ENCODE results near the gene MRTFB.
A peak's percentile ranks its signal among the peaks of the same experiment; 100 is the strongest.

MRTFB gene

DNA sequence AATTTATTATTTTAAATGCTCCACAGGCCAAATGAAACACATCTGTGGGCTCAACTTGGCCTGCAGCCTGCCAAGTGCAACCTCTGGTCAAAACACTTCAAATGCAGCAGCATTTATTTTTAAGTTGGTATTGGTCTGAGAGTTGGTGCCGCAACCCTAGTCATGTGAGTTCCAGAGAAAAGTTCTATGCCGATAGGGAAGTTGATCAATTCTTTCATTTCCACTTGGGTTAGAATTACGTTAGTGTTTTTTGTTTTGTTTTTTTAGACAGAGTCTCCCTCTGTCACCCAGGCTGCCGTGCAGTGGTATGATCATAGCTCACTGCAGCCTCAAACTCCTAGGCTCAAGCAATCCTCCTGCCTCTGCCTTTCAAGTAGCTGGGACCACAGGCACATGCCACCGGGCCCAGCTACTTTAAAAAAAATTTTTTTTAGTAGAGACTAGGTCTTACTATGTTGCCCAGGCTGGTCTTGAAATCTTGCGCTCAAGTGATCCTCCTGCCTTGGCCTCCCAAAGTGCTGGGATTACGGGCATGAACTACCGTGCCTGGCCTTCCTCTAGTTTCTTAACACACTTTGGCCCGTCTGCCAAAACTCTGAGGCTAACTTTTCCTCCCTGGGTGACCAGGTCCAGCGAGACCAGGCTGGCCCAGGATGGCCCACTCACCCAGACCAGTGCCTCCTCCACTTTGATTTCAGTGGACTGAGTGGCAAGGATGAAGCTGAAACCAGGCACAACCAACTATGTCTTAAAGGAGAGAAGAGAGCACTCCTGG, 221.1 kb downstream of the MRTFB start:
- no peak for DNase-seq

DNA sequence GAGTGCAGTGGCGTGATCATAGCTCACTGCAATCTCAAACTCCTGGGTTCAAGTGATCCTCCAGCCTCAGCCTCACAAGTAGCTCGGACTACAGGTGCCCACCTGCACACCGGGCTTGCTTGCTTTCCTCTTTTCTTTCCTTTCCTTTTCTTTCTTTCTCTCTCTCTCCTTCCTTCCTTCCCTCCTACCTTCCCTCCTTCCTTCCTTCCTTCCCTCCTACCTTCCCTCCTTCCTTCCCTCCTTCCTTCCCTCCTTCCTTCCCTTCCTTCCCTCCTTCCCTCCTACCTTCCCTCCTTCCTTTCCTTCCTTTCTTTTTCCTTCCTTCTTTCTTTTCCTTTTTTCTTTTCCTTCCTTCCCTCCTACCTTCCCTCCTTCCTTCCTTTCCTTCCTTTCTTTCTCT, 225.5 kb downstream of the MRTFB start:
- no peak for DNase-seq

DNA sequence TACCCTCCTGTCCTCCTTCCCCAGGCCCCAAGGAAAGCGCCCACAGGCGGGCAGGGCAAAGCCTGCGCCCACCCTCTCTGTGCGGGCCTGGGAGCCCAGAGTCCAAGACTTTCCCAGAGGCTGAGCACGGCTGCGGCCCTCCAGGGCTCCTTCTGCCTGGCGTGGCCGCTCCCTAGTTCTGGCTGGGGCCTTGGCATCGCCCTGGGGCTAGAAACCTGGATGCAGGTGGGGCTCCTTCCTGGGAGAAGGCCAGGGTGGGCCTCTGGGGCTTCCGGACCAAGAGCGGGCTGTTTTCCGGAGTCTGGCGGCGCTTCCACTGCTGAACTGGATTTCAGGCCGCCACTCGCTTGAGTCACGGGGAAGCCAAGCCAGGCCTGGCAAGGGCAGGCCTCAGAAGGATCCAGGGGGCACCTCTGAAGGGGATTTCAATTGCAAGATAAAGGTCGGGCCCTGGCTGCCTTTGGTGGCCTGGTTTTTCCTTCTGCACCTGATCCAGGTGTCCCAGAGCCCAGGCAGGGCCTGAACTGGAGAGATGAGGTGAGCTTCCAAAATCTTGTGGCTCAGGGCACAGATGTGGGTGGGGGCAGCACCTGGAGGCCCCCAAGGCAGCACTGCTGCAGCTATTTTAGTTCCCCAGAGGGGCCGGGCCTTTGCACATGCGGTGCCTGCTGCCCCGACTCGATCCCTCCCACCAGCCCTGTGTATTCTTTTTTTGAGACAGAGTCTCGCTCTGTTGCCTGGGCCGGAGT, 227.4 kb downstream of the MRTFB start:
- DNase-seq: no peak

DNA sequence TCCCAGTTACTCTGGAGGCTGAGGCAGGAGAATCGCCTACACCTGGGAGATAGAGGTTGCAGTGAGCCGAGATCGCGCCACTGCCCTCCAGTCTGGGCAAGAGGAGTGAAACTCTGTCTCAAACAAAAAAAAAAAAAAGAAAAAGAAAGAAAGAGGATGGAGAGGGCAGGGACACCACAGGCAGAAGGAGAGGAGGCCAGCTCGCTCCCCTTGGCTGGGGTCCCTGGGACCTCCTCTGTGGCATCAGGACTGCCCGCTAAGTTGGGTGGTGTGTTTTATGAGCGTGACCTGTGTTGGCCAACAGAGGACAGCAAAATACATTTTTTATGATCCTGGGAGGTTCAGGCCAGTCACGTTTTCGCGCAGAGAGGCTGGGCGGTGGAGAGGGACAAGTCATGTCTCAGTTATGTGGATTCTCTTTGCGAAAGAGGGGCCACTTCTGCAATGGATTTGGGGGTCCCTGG, 229.6 kb downstream of the MRTFB start:
- DNase-seq: peak; percentile 84

DNA sequence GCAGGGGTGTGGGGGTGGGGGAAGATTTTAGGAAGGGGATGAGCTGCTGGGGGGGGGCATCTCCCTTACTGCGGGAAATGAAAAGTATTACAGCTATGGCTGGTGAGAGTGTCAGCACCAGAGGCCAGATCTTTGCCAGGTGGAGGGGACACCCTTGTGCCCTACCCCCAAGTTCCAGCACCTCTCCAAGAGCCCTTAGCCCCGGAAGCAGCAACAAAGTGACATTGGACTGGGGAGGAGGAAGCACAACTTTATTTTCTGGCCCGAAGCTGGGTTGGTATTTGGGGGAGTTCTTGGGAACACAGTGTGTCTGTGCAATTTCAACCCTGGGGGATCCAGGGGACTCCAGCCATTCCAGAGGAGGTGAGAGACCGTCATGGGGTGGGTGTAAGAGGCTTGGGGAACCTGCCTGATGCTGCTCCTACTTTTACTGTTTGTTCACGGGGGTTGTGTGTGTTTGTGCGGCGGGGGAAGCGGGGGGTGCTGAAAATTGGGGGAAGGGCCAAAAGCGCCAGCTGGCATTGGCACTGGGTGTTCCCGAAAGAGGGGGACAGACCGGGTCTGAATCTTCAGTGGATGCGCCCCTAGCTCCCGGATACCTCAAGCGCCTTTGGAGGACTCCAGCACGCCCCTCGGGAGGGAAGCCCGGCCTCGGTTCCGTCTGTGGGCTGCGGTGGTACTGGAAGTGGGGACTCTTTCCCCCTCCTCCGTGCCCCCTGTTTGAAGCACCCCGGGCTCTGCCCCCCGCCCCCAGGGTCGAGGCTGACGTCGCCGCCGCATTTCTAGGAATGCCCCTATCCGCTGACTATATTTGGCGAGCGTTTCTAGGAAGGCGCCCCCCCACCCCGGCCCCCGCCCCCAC, 230.3 kb downstream of the MRTFB start:
- peak; percentile 32 for DNase-seq

DNA sequence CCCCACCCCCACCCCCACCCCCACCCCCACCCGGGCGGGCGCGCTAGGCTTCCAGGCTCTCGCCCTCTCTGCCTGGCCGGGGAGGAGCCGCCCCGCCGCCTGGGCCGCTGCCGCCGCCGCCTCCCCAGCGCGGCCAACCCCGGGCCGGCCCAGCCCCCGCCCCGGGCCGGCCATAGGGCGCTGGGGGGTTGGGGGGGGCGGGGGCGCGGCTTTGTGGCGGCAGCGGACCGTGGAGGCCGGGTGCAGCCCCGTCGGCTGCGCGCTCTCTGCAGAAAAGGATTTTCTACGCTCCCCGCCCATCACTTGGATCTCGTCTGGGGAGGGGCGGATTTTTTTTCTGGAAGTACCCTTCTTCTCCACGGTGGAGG, 230.9 kb downstream of the MRTFB start:
- DNase-seq: peak; percentile 75

DNA sequence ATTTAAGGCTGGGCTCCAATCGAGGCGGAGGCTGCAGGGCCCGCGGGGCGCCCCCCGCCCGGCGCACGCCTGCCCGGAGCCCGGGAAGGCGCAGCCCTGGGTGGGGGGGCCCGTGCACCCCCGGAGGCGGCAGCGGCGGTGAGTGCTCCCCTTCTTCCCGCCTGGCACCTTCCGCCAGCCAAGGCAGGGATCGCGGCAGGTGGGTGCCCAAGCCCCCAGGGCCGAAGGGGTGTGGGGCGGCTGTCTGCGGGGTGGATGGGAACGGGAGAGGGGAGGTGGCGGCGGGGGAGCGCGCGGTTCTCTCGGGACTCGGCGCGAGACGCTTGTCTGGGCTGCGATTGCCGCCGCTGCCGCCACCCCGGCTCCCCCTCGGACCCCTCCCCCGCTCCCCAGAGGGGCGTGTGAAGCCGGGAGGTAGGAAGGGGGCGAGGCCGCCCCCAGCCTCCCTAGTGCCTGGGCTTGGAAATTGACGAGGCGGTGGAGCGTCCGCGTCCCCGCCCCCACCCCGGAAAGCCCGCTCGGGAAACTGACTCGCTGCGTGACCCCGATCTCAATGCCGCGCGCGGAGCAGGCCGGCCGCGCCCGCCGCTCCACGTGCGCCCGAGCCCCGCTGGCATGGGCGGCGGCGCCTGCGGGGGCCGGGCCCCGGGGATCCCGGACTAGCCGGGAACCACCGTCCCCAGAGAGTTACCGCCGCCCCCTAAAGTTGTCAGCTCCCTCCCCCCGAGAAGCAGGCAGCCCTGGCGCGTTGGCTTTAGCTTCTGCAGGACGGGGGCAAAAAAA, 231.5 kb downstream of the MRTFB start:
- peak; percentile 39 for DNase-seq

DNA sequence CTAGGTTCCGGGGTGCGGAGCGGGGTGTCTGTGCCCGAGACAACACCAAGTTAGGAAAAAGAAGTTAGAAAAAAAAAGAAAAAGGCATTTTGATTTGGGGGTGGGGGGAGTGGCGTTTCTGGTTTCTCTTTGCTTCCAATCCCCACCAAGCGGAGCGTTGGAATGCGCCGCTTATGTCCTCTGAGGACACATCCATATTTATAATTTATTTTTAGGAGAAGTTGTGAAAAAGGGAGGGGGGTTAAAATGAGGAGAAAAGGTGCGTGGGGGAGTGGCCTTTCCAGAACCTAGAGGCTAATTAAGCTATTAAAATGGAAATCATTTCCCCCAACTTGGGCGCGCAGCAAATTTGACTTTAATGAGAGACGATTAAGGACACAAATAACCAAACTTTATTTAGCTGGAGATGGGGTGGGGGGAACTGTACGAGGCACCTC, 232.1 kb downstream of the MRTFB start:
- peak; percentile 47 for DNase-seq

DNA sequence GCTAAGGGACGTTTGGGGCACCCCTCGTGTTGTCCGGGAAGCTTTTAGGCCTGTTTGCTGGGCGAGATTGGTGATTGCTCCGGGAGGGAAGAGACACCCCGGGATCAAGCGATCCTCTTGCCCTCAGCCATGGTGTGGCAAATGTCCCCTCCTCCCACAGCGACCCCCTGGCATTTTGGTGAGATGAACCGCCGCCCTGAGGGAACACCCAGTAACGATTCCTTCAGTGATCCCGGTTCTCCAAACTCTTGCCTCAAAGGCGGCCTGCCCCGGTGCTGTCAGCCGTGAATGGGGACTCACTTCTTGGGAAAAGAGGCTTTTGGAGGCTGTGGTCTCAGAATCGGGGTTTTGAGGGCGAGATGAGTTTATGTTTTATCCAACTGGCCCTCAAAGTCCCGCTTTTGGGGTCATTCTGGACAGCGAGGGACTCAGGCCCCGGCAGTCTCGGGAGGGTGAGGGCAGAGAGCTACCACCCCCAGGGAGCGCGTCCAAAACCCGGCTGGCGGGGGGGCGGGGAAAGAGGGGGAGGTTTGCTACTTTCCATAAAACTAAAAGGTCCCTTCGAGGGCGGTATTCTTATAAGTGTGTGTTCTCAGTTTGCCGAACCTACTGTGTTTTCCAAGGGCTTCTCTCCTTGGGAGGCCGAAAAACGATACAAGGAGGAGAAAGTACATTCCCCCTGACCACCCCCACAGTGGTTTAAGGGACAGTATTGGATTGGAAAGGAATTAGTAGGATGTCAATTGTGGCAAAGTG, 232.7 kb downstream of the MRTFB start:
- no peak for DNase-seq

DNA sequence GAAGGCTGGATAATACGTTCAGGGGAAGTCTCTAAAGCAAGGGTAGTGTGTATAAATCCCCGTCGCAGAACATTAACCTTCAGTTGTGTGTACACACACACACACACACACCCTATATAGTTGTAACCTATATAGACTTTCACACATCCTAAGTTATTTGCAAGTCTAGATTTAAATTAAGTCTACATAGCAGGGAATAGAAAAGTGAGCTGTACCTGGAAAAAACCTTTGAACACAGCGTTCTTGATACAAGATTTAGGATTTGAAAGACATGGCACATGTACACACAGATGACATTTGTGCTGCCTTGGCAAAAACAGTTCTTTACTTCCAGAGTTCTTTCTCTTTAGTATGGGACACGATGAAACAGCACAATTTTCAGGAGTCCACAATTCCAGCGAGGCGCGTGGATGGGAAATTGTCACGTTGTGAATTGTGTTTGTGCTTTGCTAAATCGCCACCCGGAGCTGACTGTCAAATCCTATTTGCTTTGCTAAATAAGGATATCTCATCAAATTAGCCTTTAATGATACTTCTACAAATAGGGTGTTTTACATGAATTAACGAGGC, 233.9 kb downstream of the MRTFB start:
- no peak for DNase-seq

DNA sequence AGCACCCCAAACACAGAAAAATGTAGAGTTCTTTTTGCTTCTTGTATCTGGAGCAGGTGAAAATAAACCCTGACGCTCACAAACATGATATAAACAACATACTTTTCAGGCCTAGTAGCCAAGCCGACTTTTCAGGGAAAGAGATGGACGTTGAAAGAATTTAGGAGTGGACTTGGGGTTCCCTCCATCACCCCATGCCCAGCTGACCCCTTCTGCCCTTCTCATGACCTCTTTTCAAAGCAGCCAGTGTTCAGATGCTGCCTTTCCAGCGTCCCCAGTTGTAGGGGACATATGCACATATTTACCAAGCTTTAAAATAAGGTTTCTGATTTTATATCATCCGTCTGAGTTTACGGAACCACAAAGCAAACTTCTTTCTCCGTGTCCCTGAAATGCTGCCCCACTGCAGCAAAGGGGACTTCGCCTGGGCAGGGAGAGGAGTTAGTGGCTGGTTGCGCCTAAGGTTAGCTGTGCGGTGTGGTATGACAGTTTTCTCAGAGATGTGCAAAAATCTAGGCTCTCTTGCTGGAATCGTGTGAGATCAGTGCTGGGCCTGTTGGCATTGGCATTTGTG, 235.5 kb downstream of the MRTFB start:
- DNase-seq: no peak

DNA sequence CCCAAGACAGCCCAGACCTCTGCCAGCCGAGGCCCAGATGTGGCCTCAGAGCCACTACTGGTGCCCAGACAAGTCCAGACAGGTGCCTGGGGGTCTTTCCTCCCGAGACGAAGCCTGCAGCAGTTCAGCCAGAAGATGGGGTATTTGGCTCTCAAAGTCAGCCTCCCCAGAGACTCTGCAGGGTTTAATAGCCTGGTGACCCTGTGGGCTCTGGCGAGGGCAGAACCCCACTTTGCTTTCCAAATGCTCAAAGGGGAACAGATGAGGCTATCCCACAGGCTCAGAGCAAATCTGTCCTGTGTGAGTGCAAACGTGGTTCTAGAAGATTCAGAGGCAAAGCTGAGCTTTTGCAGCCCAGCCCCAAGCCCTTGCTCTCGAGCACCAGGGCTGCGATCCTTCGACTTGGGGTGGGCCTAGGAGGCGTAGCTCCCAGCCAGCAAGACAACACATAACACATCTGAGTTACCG, 236.0 kb downstream of the MRTFB start:
- no peak for DNase-seq

DNA sequence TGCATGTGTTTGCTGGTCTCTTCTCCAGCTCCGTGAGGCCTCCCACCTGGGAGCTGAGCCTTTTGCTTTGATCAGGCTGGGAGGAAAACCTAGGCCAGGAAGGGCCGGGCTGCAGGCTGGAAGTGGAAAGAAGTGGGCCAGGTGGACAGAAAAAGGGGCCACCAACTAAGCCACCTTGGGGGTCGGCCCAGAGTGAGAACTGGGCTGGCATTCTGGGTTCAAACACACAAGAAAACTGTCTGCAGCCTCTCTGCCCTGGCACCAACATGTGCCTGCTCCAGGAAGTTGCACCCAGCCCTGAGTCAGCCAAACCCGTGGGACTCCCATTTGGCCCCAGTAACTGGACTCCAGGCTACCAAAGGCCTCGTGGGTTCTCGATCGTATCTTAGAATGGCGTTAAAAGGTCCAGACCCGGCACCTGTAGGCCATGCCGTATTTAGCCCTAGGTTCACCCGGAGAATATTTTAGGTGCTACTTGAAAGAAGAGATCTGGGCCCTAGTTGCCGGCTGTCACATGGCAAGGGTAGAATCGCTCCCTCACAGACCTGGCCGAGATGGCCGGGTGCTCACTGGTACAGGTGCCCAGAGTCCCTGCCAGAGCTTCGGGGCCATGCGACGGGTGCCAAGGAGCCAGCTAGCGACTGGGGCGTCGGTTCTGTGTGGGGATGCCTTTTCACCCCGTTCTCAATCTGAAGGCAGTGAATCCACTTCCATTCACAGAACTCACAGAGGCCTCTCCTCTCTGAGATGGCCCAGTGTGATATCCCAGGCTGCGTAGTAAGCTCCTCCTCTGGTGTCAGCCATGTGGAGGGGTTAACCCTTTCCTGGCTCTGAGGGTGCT, 236.6 kb downstream of the MRTFB start:
- no peak for DNase-seq

DNA sequence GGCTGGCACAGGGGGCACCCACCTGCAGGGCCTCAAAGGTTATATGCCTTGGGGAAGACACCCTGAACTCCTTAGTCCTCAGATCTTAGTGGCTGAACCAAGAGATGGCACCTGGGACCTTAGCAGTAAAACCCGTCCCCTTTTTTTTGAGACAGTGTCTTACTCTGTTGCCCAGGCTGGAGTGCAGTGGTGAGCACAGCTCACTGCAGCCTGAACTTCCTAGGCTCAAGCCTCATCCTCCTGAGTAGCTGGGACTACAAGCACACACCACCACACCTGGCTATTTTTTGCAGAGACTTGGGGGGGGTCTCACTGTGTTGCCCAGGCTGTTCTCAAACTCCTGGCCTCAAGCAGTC, 237.2 kb downstream of the MRTFB start:
- DNase-seq: no peak

DNA sequence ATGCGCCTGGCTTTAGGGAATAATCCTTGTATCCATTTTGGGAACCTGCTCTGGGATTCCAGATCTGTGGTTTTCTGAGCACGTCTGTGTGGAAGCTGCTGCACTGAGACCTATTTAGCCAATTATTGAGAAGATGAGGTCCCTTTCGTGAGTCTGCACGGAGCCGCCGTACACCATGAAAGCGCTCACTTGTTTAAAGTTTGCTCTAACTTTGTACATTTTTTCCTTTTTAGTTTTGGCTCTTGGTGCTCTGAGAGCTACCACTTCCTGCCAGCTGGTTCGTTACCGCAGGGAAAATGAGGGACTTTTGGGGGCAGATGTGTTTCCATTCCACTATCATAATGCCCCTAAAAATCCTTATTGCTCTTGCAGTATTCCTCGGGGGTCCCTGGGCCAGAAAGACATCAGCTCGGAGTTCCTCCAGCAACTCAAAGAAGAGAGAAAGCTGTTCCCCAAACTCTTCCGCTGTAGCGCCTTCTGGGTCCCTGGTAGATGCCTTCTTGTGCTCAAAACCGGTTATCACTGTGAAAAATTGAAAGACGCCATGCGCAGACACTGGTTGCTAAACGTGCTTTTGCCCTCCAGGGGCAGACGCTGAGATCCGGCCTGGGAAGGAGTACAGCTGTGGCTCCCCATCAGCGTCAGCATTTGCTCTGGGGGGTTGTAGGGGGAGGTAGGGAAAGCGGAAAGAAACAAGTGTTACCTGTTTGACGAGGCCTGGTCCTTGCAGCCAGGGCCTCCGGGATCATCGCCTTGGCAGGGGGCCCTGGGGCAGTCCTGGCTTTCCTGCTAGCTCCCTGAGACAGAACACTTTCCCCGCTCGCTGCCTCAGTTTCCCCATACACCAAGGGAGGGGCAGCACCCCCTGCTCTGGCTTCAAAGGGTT, 238.1 kb downstream of the MRTFB start:
- DNase-seq: peak; percentile 63

DNA sequence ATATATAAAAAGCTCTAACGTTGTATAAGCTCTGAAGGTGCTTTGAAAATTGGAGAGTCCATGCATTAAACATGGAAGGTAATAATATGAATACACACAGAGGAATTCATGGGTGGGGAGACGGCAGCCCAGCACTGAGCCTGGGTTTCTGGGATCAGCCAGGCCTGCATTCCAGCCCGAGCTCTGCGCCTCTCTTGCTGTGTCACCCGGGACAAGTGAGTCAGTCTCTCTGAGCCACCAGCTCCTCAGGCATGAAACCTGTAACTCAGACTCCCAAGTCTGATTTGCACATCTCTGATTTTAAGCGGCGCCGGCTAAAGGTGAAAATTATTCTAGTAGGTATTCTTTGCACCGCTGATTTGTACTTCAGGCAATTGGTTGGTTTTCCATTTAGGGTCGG, 238.8 kb downstream of the MRTFB start:
- peak; percentile 73 for DNase-seq

DNA sequence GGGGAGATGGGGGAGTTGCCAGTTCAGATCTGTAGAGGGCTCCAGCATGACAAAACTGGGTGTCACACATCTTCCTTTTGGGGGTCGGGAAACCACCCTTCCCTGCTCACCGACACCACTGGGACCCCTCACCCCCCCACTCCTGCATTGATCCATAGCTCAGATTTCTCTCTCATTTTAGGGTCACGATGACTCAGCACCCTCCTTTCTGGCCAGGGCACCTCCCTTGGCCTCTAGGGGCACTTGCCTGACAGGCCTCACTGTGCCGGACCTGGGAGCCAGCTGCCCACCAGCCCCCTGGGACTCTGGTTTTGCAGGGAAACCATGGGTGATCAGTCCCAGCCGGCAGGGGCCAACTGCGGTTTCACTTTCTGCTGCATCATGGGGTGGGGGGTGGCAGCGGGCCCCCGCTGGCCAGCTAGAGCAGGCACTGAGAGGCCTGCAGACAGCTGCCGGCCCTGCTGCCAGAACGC, 239.4 kb downstream of the MRTFB start:
- peak; percentile 38 for DNase-seq

DNA sequence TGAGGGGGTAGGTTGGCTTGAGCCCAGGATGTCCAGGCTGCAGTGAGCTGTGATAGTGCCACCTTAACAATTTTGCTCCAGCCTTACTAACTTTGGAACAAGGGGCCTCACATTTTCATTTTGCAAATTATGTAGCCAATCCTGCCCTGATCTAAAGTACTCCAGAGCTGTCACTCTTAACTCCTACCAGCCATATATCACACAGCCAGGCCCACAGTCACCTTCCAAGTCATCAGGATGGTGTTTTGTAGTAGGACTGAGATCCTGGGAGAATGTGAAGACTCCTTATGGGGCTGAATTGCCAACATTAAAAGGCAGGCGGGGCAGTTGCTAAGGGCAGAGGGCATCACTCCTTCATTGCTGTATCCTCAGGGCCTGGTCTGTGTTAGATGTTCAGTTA, 243.0 kb downstream of the MRTFB start:
- DNase-seq: no peak

Data from fibroblast of skin of right quadriceps (primary cell).